Measurements from ENCODE around the gene HRH4.

DNA sequence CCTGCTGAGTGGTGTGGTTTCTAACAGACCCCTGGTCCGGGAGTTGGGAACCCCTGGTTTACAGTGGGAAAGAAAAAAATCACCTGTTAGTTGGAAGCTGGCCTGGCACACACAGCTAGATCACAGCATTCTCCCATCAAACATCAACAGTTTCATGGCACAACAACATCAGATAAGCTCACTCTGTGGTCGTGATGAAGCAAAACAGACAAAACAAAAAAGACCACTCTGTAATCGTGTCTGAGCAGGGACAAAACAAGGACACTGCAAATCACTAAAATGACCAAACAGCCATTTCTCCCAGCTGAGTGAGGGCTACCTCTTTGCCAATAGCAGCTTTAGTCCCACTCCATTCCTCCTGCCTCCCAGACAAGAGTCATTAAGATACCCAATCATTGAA, 43.0 kb upstream of the HRH4 start:
- TF ChIP-seq, protein P1, sequence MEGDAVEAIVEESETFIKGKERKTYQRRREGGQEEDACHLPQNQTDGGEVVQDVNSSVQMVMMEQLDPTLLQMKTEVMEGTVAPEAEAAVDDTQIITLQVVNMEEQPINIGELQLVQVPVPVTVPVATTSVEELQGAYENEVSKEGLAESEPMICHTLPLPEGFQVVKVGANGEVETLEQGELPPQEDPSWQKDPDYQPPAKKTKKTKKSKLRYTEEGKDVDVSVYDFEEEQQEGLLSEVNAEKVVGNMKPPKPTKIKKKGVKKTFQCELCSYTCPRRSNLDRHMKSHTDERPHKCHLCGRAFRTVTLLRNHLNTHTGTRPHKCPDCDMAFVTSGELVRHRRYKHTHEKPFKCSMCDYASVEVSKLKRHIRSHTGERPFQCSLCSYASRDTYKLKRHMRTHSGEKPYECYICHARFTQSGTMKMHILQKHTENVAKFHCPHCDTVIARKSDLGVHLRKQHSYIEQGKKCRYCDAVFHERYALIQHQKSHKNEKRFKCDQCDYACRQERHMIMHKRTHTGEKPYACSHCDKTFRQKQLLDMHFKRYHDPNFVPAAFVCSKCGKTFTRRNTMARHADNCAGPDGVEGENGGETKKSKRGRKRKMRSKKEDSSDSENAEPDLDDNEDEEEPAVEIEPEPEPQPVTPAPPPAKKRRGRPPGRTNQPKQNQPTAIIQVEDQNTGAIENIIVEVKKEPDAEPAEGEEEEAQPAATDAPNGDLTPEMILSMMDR (IDR thresholded peaks at IDR 0.05), result no peak
- TF ChIP-seq POLR2AphosphoS5 (IDR thresholded peaks at IDR 0.05) (no peak), POLR2A (IDR thresholded peaks at IDR 0.05) (no peak), EP300 (IDR thresholded peaks at IDR 0.05) (no peak)
